SU-DHL-6 (cell line): ENCODE measurements around the gene ONECUT1.

Experiments used
- H2AFZ ChIP-seq: fragments of 200-600 bp; sonication (generic); 2 replicates; pipeline ENCODE4 v1.6.1; 2014; ENCODE audit warnings: low read depth, mild to moderate bottlenecking, moderate library complexity, mixed read lengths, antibody characterized with exemption, low read length; ENCODE audit not compliant: severe bottlenecking
- H3F3A ChIP-seq: fragments of 200-600 bp; shearing (Covaris generic); 2 replicates; pipeline ENCODE4 v1.6.0; 2016; ENCODE audit warnings: antibody characterized with exemption, mild to moderate bottlenecking; ENCODE audit not compliant: insufficient read depth
- H3K27ac ChIP-seq: fragments of 200-600 bp; sonication (generic); 2 replicates; pipeline ENCODE4 v1.5.1; 2016; ENCODE audit warnings: low read depth, mild to moderate bottlenecking, low read length, moderate library complexity, mixed read lengths
- H3K27me3 ChIP-seq: fragments of 200-600 bp; sonication (generic), shearing (Covaris generic); 2 replicates; pipeline ENCODE4 v1.6.0; 2014; ENCODE audit warnings: mild to moderate bottlenecking, low read length
- H3K36me3 ChIP-seq: fragments of 200-600 bp; sonication (generic); 2 replicates; pipeline ENCODE4 v1.6.1; 2014; ENCODE audit warnings: mild to moderate bottlenecking, low read length, mixed read lengths
- H3K4me2 ChIP-seq: fragments of 300-600, 200-600 bp; shearing (Covaris generic), sonication (generic); 2 replicates; pipeline ENCODE4 v1.6.0; 2014; ENCODE audit warnings: low read length, low read depth, mild to moderate bottlenecking; ENCODE audit not compliant: poor library complexity, severe bottlenecking
- H3K4me3 ChIP-seq: fragments of 200-600 bp; sonication (generic); 2 replicates; pipeline ENCODE4 v1.5.1; 2014; ENCODE audit warnings: antibody characterized with exemption, low read length, mild to moderate bottlenecking, mixed read lengths; ENCODE audit not compliant: insufficient read depth, poor library complexity, severe bottlenecking
- H3K79me2 ChIP-seq: fragments of 200-600 bp; sonication (generic); 2 replicates; pipeline ENCODE4 v1.6.1; 2014; ENCODE audit warnings: mild to moderate bottlenecking, low read length, moderate library complexity; ENCODE audit not compliant: insufficient read depth
- H3K9ac ChIP-seq: fragments of 200-600 bp; sonication (generic); 2 replicates; pipeline ENCODE4 v1.7.0; 2014; ENCODE audit warnings: mild to moderate bottlenecking, low read length
- H3K9me2 ChIP-seq: fragments of 200-600 bp; sonication (generic); replicated peaks from 2 replicates; pipeline ENCODE4 v1.6.1; 2014; ENCODE audit warnings: low read length; ENCODE audit not compliant: insufficient read depth
- H3K9me3 ChIP-seq: fragments of 200-600 bp; sonication (generic); 2 replicates; pipeline ENCODE4 v1.6.1; 2014; ENCODE audit warnings: low read length, mixed read lengths; ENCODE audit not compliant: insufficient read depth
- H4K20me1 ChIP-seq: fragments of 200-600 bp; sonication (generic); 2 replicates; pipeline ENCODE4 v1.6.1; 2014; ENCODE audit warnings: low read depth, mild to moderate bottlenecking, antibody characterized with exemption, low read length, moderate library complexity, mixed read lengths
- CTCF ChIP-seq: fragments of 200-600 bp; sonication (generic); IDR thresholded peaks from one replicate; pipeline ENCODE4 v1.5.1; 2017; ENCODE audit warnings: antibody characterized with exemption, mild to moderate bottlenecking, low read length, moderate library complexity; ENCODE audit not compliant: insufficient read depth, poor library complexity, severe bottlenecking
- EZH2phosphoT487 ChIP-seq: fragments of 200-600 bp; sonication (generic), shearing (Covaris generic); conservative IDR thresholded peaks from 2 replicates; pipeline ENCODE4 v1.6.1; 2018; ENCODE audit warnings: mild to moderate bottlenecking, antibody characterized with exemption, low read length, moderate library complexity, mixed read lengths

Gene ONECUT1

DNA sequence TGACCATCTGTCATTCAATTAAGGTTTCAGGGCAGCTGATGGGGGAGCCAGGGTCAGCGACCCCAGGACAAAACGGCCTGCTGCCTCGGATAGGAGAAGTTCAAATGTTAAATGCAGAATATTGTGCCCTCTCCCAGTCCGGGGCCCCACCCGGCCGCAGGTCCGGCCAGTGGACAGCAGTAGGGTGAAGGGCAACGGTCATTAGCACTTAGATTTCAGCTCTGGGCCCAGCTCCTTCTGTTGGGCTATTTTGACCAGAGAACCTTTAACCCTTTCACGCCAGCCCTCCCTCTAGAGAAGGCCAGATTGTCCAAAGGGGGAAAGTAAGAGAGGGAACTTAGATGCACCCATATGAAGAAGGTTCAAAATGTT is 16.1 kb upstream of the ONECUT1 start:
- TF ChIP-seq CTCF (no peak), EZH2phosphoT487 (no peak)
- H3K9ac ChIP-seq = no peak overlapping the region

GRCh38 chr15:52805351-52806283 is 15.5 kb upstream of the ONECUT1 start:
- TF ChIP-seq CTCF (no peak), EZH2phosphoT487 (no peak)
- H3K4me2 ChIP-seq = no peak overlapping the region
- H4K20me1 ChIP-seq = no peaks in the 10 kb centered on the region
- H3F3A ChIP-seq = no peaks in the 10 kb centered on the region
- no peak overlapping the region for H2AFZ ChIP-seq
- no peaks in the 10 kb centered on the region for H3K79me2 ChIP-seq
- no peak overlapping the region for H3K27ac ChIP-seq
- H3K27me3 ChIP-seq = no peaks in the 10 kb centered on the region
- H3K9me2 ChIP-seq = no peaks in the 10 kb centered on the region
- H3K9ac ChIP-seq = no peak overlapping the region
- H3K36me3 ChIP-seq = no peaks in the 10 kb centered on the region
- H3K4me3 ChIP-seq = no peak overlapping the region
- H3K9me3 ChIP-seq = no peaks in the 10 kb centered on the region

More for the DNA sequence above, 16.1 kb upstream of the ONECUT1 start:
- Histone ChIP-seq H3K4me2 (no peak overlapping the region), H3K9me3 (no peaks in the 10 kb centered on the region), H3K36me3 (no peaks in the 10 kb centered on the region), H4K20me1 (no peaks in the 10 kb centered on the region), H3F3A (no peaks in the 10 kb centered on the region), H3K9me2 (no peaks in the 10 kb centered on the region), H2AFZ (no peak overlapping the region), H3K79me2 (no peaks in the 10 kb centered on the region), H3K4me3 (no peak overlapping the region), H3K27ac (no peak overlapping the region), H3K27me3 (no peaks in the 10 kb centered on the region)

DNA sequence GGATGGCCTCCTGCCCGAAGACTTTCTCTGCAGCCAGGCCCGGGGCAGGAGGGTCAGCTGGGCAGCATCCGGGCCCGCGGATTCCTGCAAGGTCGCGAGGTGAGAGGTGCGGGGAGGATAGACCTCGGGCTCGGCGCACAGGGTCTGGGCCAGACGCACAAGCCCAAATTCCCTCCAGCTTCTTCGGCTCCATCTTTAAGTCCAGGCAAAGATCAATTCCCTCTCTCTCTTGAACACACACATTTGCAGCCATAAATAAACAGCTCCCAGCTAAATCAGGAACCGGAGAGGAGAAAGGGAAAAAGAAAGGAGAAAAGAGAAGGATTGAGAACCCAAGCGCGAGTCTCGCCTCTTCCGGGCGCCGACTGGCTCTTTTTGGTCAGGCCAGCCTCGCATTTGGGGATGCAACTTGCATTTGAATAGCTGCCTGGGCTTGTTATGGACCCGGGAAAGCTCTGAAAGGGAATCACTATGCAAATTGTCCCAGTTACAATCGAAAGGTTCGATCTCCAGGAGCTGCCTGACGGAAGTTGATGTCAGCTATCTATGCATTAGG is 14.5 kb upstream of the ONECUT1 start:
- Histone ChIP-seq H3K9ac (no peak overlapping the region), H2AFZ (no peak overlapping the region), H3K4me3 (no peak overlapping the region), H3K27ac (no peak overlapping the region), H3K36me3 (no peaks in the 10 kb centered on the region), H3K27me3 (no peaks in the 10 kb centered on the region), H4K20me1 (no peaks in the 10 kb centered on the region), H3K9me2 (no peaks in the 10 kb centered on the region), H3F3A (no peaks in the 10 kb centered on the region), H3K4me2 (no peak overlapping the region), H3K9me3 (no peaks in the 10 kb centered on the region), H3K79me2 (no peaks in the 10 kb centered on the region)
- TF ChIP-seq EZH2phosphoT487 = no peak
- TF ChIP-seq CTCF = no peak
